Astrocyte (in vitro differentiated cells and primary cell): ENCODE data around the gene VENTX. TPM values are rescaled to one million over a fixed set of nuclear protein-coding genes. Genes with fewer than 3 reads are reported as not detected.

Experiments used
- DNase-seq: peaks from one replicate; pipeline ENCODE4 v3.0.0-alpha.2; 2010; ENCODE audit warnings: low read depth
- FAIRE-seq: peaks from 2 replicates; lab custom pipeline; 2011; peaks lifted over from hg19 to GRCh38; lab: Jason Lieb, UNC
- H2AFZ ChIP-seq: 2 replicates; pipeline ENCODE4 v1.6.0; 2012; ENCODE audit warnings: low read depth, low read length, inconsistent platforms
- H3K27ac ChIP-seq: 2 replicates; pipeline ENCODE4 v1.5.1; 2011; ENCODE audit warnings: low read depth, low read length, inconsistent platforms
- H3K27me3 ChIP-seq: 2 replicates; pipeline ENCODE4 v1.6.0; 2011; ENCODE audit warnings: low read length, inconsistent platforms; ENCODE audit not compliant: insufficient read depth
- H3K36me3 ChIP-seq: 2 replicates; pipeline ENCODE4 v1.5.1; 2011; ENCODE audit warnings: low read length, inconsistent platforms; ENCODE audit not compliant: insufficient read depth
- H3K4me1 ChIP-seq: 2 replicates; pipeline ENCODE4 v1.5.1; 2011; ENCODE audit warnings: low read length, inconsistent platforms; ENCODE audit not compliant: insufficient read depth
- H3K4me2 ChIP-seq: 2 replicates; pipeline ENCODE4 v1.6.0; 2012; ENCODE audit warnings: low read length, inconsistent platforms
- H3K4me3 ChIP-seq: 2 replicates; pipeline ENCODE4 v1.5.1; 2011; ENCODE audit warnings: low read depth, mild to moderate bottlenecking, low read length, inconsistent platforms; ENCODE audit not compliant: insufficient read depth
- H3K79me2 ChIP-seq: 2 replicates; pipeline ENCODE4 v1.6.0; 2012; ENCODE audit warnings: mild to moderate bottlenecking, low read length, inconsistent platforms; ENCODE audit not compliant: insufficient read depth
- H3K9ac ChIP-seq: 2 replicates; pipeline ENCODE4 v1.6.0; 2012; ENCODE audit warnings: mild to moderate bottlenecking, low read length, inconsistent platforms
- H3K9me3 ChIP-seq: 2 replicates; pipeline ENCODE4 v1.5.1; 2012; ENCODE audit warnings: low read depth, mild to moderate bottlenecking, low read length, inconsistent platforms; ENCODE audit not compliant: insufficient read depth
- H4K20me1 ChIP-seq: 2 replicates; pipeline ENCODE4 v1.6.0; 2012; ENCODE audit warnings: low read length, inconsistent platforms; ENCODE audit not compliant: insufficient read depth
- H3K27ac Mint-ChIP-seq: one replicate; pipeline ENCODE4 v1.8.0; 2021; ENCODE audit warnings: mild to moderate bottlenecking, mixed read lengths; ENCODE audit not compliant: unreplicated experiment
- H3K27me3 Mint-ChIP-seq: one replicate; pipeline ENCODE4 v1.8.0; 2021; ENCODE audit warnings: low read depth, mixed read lengths; ENCODE audit not compliant: unreplicated experiment
- H3K36me3 Mint-ChIP-seq: one replicate; pipeline ENCODE4 v1.8.0; 2021; ENCODE audit warnings: low read depth, mixed read lengths; ENCODE audit not compliant: unreplicated experiment
- H3K4me1 Mint-ChIP-seq: one replicate; pipeline ENCODE4 v1.8.0; 2021; ENCODE audit warnings: low read depth, mixed read lengths; ENCODE audit not compliant: unreplicated experiment
- H3K4me3 Mint-ChIP-seq: one replicate; pipeline ENCODE4 v1.8.0; 2021; ENCODE audit warnings: mild to moderate bottlenecking, moderate library complexity, mixed read lengths; ENCODE audit not compliant: unreplicated experiment
- H3K9me3 Mint-ChIP-seq: one replicate; pipeline ENCODE4 v1.8.0; 2021; ENCODE audit warnings: mild to moderate bottlenecking, mixed read lengths; ENCODE audit not compliant: unreplicated experiment
- EZH2 ChIP-seq: IDR thresholded peaks from 2 replicates; pipeline ENCODE4 v1.6.1; 2012; ENCODE audit warnings: mild to moderate bottlenecking, low read length, inconsistent platforms; ENCODE audit not compliant: insufficient read depth
- total RNA-seq: library from RNA; stranded (reverse); gene quantifications from 2 replicates; pipeline ENCODE4 v1.2.1, GENCODE V29; 2021
- TF ChIP-seq, protein P1 (sequence below): IDR thresholded peaks from 2 replicates; pipeline ENCODE4 v1.5.1; 2011; ENCODE audit warnings: low read depth, mild to moderate bottlenecking, inconsistent platforms, low read length, moderate library complexity; ENCODE audit not compliant: insufficient read depth

Gene VENTX
- total RNA-seq, 1 donor from 2014 or later: 0.11 TPM

DNA sequence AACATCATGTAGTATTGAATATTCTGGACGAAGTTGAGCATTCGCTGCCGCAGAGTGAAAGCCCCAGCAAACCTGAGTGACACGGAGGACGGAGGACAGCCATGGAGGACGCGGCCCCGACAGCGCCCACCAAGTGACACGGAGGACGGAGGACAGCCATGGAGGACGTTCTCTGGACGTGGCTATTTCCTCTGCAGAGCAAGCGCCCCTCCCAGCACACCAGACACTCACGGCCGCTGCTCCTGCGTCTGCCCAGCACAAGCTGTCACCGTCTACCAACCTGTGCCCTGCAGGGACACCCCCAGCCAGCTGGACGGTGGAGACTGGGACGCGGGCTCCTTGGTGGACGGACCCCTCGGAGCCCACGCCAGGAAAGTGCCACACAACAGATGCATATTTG is 46.3 kb downstream of the VENTX start:
- H3K36me3 ChIP-seq: peaks cover 14% of the 10 kb centered on the region
- no peaks in the 10 kb centered on the region for H3K9me3 ChIP-seq
- H4K20me1 ChIP-seq: peaks cover 29% of the 10 kb centered on the region
- H3K4me1 ChIP-seq: peaks cover 4% of the 10 kb centered on the region
- H3K4me2 ChIP-seq: no peak overlapping the region
- no peak overlapping the region for H3K27ac ChIP-seq
- H3K9ac ChIP-seq: no peak overlapping the region
- H3K4me1 Mint-ChIP-seq: no peaks in the 10 kb centered on the region
- no peaks in the 10 kb centered on the region for H3K79me2 ChIP-seq
- no peaks in the 10 kb centered on the region for H3K27me3 Mint-ChIP-seq
- no peak overlapping the region for H3K27ac Mint-ChIP-seq
- no peak for FAIRE-seq
- H3K36me3 Mint-ChIP-seq: peaks cover 11% of the 10 kb centered on the region
- H3K4me3 ChIP-seq: no peak overlapping the region
- no peak overlapping the region for H3K4me3 Mint-ChIP-seq
- DNase-seq: no peak
- no peak overlapping the region for H2AFZ ChIP-seq
- no peak for TF ChIP-seq EZH2
- TF ChIP-seq, protein P1, sequence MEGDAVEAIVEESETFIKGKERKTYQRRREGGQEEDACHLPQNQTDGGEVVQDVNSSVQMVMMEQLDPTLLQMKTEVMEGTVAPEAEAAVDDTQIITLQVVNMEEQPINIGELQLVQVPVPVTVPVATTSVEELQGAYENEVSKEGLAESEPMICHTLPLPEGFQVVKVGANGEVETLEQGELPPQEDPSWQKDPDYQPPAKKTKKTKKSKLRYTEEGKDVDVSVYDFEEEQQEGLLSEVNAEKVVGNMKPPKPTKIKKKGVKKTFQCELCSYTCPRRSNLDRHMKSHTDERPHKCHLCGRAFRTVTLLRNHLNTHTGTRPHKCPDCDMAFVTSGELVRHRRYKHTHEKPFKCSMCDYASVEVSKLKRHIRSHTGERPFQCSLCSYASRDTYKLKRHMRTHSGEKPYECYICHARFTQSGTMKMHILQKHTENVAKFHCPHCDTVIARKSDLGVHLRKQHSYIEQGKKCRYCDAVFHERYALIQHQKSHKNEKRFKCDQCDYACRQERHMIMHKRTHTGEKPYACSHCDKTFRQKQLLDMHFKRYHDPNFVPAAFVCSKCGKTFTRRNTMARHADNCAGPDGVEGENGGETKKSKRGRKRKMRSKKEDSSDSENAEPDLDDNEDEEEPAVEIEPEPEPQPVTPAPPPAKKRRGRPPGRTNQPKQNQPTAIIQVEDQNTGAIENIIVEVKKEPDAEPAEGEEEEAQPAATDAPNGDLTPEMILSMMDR: no peak
- no peaks in the 10 kb centered on the region for H3K27me3 ChIP-seq
- H3K9me3 Mint-ChIP-seq: no peaks in the 10 kb centered on the region

DNA sequence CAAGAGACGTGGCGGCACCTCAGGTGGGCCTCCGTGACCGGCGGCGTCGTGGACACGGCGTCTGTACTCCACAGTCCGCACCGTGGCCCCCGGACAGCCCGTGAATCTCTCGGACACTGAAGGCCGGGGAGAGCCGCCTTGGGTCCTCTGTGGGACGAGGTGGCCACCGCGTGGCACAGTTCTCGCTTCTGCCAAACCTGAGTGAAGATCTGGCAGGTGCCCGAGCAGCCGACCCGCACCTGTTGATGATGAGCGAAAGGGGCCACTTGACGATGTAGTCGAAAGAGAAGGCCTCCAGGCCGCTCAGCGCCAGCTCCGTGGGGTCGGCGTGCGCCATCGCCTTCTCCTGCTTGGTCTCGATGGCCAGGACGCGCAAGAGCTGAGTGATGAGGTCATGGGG is 47.6 kb downstream of the VENTX start:
- Histone ChIP-seq H3K27me3 (no peaks in the 10 kb centered on the region), H4K20me1 (peaks cover 19% of the 10 kb centered on the region), H3K27ac (no peak overlapping the region), H3K9ac (no peak overlapping the region), H3K4me1 (no peaks in the 10 kb centered on the region), H3K36me3 (peaks cover 14% of the 10 kb centered on the region), H3K79me2 (no peaks in the 10 kb centered on the region), H3K9me3 (no peaks in the 10 kb centered on the region), H2AFZ (no peak overlapping the region), H3K4me3 (no peak overlapping the region), H3K4me2 (no peak overlapping the region)
- Mint-ChIP-seq H3K36me3 (peaks cover 18% of the 10 kb centered on the region), H3K27ac (no peak overlapping the region), H3K9me3 (no peaks in the 10 kb centered on the region), H3K27me3 (no peaks in the 10 kb centered on the region), H3K4me1 (no peaks in the 10 kb centered on the region), H3K4me3 (no peak overlapping the region)
- no peak for DNase-seq
- no peak for FAIRE-seq
- TF ChIP-seq, protein P1: no peak
- no peak for TF ChIP-seq EZH2

DNA sequence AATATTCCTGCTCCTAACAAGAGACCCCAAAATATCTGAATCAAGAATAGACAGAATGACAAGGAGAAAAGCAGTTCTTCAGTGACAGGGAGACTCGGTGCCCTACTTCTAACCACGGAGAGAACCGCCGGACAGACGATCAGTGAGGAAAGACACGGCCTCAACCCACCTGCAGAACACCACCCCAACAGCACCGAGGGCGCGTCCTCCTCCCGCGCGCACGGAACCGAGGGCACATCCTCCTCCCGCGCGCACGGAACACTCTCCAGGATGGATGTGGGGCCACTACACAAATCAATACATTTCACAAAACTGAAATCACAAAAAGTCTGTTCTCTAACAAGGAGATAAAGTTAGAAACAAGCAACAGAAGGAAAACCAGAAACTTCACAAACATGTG is 48.7 kb downstream of the VENTX start:
- H3K36me3 Mint-ChIP-seq: peaks cover 21% of the 10 kb centered on the region
- H3K4me3 Mint-ChIP-seq: no peak overlapping the region
- no peaks in the 10 kb centered on the region for H3K27me3 Mint-ChIP-seq
- H3K27ac Mint-ChIP-seq: no peak overlapping the region
- Histone ChIP-seq H3K4me3 (no peak overlapping the region), H3K4me2 (no peak overlapping the region), H3K9ac (no peak overlapping the region), H3K27ac (no peak overlapping the region), H3K79me2 (no peaks in the 10 kb centered on the region), H3K4me1 (no peaks in the 10 kb centered on the region), H3K36me3 (peaks cover 20% of the 10 kb centered on the region), H2AFZ (no peak overlapping the region), H3K27me3 (no peaks in the 10 kb centered on the region), H3K9me3 (no peaks in the 10 kb centered on the region), H4K20me1 (peaks cover 18% of the 10 kb centered on the region)
- no peaks in the 10 kb centered on the region for H3K9me3 Mint-ChIP-seq
- FAIRE-seq (no peak), DNase-seq (no peak)
- TF ChIP-seq, protein P1: no peak
- no peak for TF ChIP-seq EZH2
- H3K4me1 Mint-ChIP-seq: no peaks in the 10 kb centered on the region
